NCI-H2081 treated with DMSO at 0.1 percent for 48 hours (cell line): ENCODE data around the gene PRR13.
"Not testable (repeated sequence)": the region's sequence is repeated elsewhere in the genome, so short reads cannot be mapped to it uniquely, and the experiment has no call there.

ENCODE experiments used
- DNase-seq: peaks from one replicate; lab custom pipeline; 2025; lab: John Stamatoyannopoulos, UW

Gene PRR13

GRCh38 chr12:53441040-53441833 is at the start of gene PRR13:
PRR13 (plus strand) TSS chr12:53441734; CDS start chr12:53442715, 981 bp downstream.
- DNase-seq = peak; percentile 93

GRCh38 chr12:53399896-53400295 is 41.6 kb upstream of the PRR13 start:
- DNase-seq = no peak

- not testable (repeated sequence) for DNase-seq
Measured at GRCh38 chr12:53402351-53402750, 39.2 kb upstream of the PRR13 start.

DNA sequence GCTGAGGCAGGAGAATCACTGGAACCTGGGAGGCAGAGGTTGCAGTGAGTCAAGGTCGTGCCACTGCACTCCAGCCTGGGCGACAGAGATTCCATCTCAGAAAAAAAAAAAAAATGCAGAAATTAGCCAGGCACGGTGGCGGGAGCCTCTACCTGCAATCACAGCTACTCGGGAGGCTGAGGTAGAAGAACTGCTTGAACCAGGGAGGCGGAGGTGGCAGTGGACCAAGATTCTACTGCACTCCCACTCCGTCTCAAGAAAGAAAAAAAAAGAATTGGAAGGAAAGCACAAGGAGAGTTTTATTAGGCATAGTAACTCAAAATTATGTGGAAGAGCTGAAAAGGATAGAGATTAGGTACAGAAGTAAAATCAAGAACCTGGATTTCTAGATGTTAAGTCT is 38.7 kb upstream of the PRR13 start:
- DNase-seq = no peak

- no peak for DNase-seq
Measured at GRCh38 chr12:53410951-53411350, 30.6 kb upstream of the PRR13 start.

- no peak for DNase-seq
Measured at GRCh38 chr12:53413485-53414204, 27.9 kb upstream of the PRR13 start.

- no peak for DNase-seq
Measured at GRCh38 chr12:53414756-53415417, 26.6 kb upstream of the PRR13 start.

DNA sequence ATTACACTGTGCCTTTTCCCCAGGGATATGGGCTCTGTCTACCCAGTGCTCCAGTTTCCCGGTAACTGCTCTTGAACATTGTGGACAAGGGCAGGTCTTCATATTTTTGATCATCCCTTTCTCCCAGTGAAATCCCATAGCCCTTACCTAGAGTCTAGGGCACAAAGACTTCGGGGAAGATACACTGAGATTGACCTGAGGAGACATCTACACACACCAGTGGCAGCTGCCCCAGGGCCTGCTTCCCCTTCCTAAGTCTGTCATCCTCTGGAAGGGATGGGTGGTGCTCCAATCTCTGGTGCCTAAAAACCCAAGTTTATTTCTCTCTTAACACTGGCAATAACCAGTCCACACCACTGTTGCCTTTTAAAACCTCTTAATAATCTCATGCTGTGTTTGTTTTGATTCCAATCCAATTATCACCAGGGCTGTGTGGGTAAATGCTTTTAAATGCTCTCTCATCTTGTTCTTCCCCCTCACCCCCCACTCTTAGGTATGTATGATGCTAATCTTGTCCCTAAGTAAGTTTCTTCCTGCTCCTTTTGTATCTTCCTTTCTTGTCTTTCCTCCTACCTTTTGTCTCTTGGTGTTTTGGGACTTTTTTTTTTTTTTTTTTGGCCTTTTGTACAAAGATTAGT is 25.7 kb upstream of the PRR13 start:
- DNase-seq = not testable (repeated sequence)

- not testable (repeated sequence) for DNase-seq
Measured at GRCh38 chr12:53417291-53417816, 24.2 kb upstream of the PRR13 start.

DNA sequence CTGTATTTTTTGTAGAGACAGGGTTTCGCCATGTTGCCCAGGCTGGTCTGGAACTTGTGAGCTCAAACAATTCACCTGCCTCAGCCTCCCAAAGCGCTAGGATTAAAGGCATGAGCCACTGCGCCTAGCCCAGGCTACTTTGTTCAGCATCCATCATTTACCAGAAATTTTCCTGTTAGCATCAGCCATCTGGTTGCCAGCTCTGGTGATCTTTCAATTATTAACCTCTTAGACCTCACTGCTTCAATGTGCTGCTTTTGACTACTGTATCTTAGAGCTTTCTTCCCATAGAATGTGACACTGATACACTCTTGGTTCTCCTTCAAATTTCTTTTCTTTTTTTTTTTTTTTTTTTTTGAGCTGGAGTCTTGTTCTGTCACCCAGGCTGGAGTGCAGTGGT is 23.3 kb upstream of the PRR13 start:
- no peak for DNase-seq

GRCh38 chr12:53419756-53420155 is 21.8 kb upstream of the PRR13 start:
- DNase-seq = no peak

- DNase-seq = not testable (repeated sequence)
Measured at GRCh38 chr12:53422247-53422646, 19.3 kb upstream of the PRR13 start.

DNA sequence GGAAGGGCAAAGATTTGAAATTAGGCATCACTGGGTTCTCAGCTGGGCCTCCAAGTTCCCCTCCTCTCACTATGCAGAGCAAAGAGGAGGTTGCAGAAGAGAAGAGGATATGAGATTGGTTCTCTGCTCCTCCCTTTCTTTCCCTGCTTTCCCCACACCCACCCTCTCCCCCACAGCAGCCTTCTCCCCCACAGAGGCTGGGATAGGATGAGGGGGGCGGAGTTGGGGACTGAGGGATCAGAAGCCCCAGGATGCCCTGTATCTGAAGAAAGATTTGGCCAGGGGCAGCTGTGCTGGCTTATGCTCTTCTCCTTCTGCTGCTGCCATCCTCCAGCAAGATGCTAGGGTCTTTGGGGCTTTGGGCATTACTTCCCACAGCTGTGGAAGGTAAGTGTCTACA is 17.9 kb upstream of the PRR13 start, which contains the start of gene AMHR2:
TSS of gene AMHR2 (plus strand) at position 259 of the 400 bp plus-strand sequence. CDS start at position 339, 80 bp downstream.
- DNase-seq = no peak

DNA sequence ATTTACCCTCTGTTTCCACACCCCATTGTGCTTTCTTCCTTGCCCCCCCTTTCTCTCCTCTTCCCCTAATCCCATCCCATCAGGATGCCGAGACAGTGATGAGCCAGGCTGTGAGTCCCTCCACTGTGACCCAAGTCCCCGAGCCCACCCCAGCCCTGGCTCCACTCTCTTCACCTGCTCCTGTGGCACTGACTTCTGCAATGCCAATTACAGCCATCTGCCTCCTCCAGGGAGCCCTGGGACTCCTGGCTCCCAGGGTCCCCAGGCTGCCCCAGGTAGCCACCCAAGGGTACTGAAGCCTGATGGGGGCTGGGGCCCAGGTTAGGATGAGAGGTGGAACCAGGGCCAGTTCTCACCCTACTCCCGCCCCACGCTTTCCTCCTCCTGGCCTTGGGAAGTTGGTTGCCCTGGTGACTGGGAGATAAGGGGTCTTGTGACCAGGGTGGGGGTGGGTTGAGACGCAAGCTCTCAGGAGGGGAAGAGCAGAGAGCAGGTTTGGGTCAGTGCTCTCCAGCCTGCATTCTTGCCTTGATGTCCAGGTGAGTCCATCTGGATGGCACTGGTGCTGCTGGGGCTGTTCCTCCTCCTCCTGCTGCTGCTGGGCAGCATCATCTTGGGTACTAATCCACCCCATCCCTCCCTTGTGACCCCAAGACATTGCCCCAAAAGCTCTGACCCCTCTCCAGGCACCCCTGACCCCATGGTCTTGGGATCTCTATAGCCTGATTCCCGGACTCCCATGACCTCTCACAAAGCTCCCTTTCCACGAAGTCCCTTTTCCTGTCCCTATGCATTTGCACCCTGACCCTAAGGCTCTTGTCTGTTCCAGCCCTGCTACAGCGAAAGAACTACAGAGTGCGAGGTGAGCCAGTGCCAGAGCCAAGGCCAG is 16.7 kb upstream of the PRR13 start:
- DNase-seq = no peak

GRCh38 chr12:53425515-53426150 is 15.9 kb upstream of the PRR13 start:
- no peak for DNase-seq

GRCh38 chr12:53427905-53428594 is 13.5 kb upstream of the PRR13 start:
- DNase-seq = no peak

DNA sequence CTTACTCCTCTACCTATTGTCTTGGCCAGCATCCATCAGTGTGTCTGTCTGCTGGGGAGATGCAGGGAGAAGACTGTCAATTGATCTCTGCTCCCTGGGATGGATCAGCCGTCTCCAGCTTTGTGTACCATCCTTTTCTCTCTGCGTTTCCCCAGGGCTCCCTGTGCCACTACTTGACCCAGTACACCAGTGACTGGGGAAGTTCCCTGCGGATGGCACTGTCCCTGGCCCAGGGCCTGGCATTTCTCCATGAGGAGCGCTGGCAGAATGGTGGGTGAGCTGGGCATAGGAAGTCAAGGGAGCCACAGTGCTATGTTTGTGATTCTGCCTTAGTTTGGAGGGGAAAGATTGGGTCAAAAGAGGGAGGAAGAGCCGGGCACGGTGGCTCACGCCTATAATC is 12.8 kb upstream of the PRR13 start:
- no peak for DNase-seq

DNA sequence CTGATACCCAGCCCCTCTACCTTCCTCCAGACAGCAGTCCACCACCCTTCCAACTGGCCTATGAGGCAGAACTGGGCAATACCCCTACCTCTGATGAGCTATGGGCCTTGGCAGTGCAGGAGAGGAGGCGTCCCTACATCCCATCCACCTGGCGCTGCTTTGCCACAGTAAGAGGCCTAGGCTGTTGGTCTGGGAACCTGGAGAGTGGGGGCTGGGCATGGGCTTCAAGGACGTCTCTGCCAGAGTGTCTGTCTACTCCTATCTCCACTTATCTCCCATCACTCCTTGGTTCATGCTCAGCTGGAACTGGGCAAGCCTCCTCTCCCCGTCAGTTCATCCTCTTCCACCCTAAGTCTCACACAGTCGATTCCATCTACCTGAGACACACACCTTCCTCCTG is 11.4 kb upstream of the PRR13 start:
- DNase-seq = no peak

- DNase-seq = no peak
Measured at GRCh38 chr12:53431187-53431586, 10.3 kb upstream of the PRR13 start.

DNA sequence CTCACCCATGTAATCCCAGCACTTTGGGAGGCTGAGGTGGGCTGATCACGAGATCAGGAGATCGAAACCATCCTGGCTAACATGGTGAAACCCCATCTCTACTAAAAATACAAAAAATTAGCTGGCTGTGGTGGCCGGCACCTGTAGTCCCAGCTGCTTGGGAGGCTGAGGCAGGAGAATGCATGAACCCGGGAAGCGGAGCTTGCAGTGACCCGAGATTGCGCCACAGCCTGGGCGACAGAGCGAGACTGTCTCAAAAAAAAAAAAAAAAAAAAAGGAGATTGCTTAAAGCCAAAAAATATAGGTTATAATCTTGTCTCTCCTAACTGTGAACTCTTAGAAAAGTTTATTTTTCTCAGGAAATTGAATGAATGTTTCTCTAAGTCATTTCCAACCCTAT is 6.2 kb upstream of the PRR13 start:
- not testable (repeated sequence) for DNase-seq
